K562 (cell line): Measurements from ENCODE around the gene TLN1. TPM values are rescaled to one million over a fixed set of nuclear protein-coding genes. Genes with fewer than 3 reads are reported as not detected.

Experiments used
- ATF3 ChIP-seq, 2 experiments: fragments of 450-650 bp in 1 of 2; sonication (generic) in 1 of 2; formaldehyde crosslinking in 1 of 2; IDR thresholded peaks in 1 of 2; conservative IDR thresholded peaks in 1 of 2; 2 replicates each; pipeline versions ENCODE4 v1.6.1 to v1.8.1; 2016 to 2023; ENCODE audit warnings: mild to moderate bottlenecking in 2 of 2, moderate library complexity in 2 of 2, inconsistent platforms in 1 of 2, missing genetic modification reagents in 1 of 2
- BRD9 ChIP-seq: fragments of 450-650 bp; IDR thresholded peaks from 2 replicates; pipeline ENCODE4 v1.6.1; 2018; ENCODE audit warnings: low read depth; ENCODE audit not compliant: partially characterized antibody
- BRF1 ChIP-seq: IDR thresholded peaks from 3 replicates; pipeline ENCODE4 v1.6.1; 2011; ENCODE audit warnings: borderline replicate concordance, mild to moderate bottlenecking; ENCODE audit not compliant: insufficient read length; ENCODE audit errors: extremely low read depth
- C11orf30 ChIP-seq: fragments of 450-650 bp; IDR thresholded peaks from 2 replicates; pipeline ENCODE4 v1.6.1; 2016; ENCODE audit warnings: low read depth, mild to moderate bottlenecking
- E2F6 ChIP-seq, 2 experiments: IDR thresholded peaks; 2 replicates each; pipeline ENCODE4 v1.6.1; 2011; ENCODE audit warnings: borderline replicate concordance in 1 of 2, control low read depth in 1 of 2, low read depth in 1 of 2, low read length in 1 of 2, mild to moderate bottlenecking in 1 of 2, mixed read lengths in 1 of 2, moderate library complexity in 1 of 2; ENCODE audit not compliant: insufficient read depth in 1 of 2, insufficient read length in 1 of 2, poor library complexity in 1 of 2, severe bottlenecking in 1 of 2; ENCODE audit errors: extremely low read depth in 1 of 2
- ETS1 ChIP-seq: conservative IDR thresholded peaks from 2 replicates; pipeline ENCODE4 v1.6.1; 2011; ENCODE audit warnings: low read depth, mild to moderate bottlenecking, low read length; ENCODE audit not compliant: control insufficient read depth
- ETV5 ChIP-seq: sonication (generic); formaldehyde crosslinking; IDR thresholded peaks from 2 replicates; pipeline ENCODE4 v1.4.0; 2020; ENCODE audit warnings: low read depth, mild to moderate bottlenecking, missing genetic modification reagents
- EWSR1 ChIP-seq: fragments of 450-650 bp; IDR thresholded peaks from 2 replicates; pipeline ENCODE4 v1.6.1; 2018; ENCODE audit warnings: borderline replicate concordance, mild to moderate bottlenecking, low read depth, moderate library complexity; ENCODE audit not compliant: partially characterized antibody
- NFXL1 ChIP-seq: fragments of 450-650 bp; formaldehyde crosslinking; IDR thresholded peaks from 2 replicates; pipeline ENCODE4 v1.4.0; 2021; ENCODE audit warnings: mild to moderate bottlenecking
- RBM17 ChIP-seq: fragments of 200-400 bp; formaldehyde crosslinking; IDR thresholded peaks from 2 replicates; pipeline ENCODE4 v1.6.1; 2017; ENCODE audit warnings: low read depth, mild to moderate bottlenecking, low read length, borderline replicate concordance
- RNF219 ChIP-seq: fragments of 250-450 bp; sonication (Bioruptor Pico); IDR thresholded peaks from 2 replicates; pipeline ENCODE4 v1.5.0; 2022; ENCODE audit warnings: mild to moderate bottlenecking
- TSC22D4 ChIP-seq: fragments of 450-650 bp; IDR thresholded peaks from 2 replicates; pipeline ENCODE4 v1.6.1; 2016; ENCODE audit warnings: missing genetic modification characterization, missing biosample characterization, control low read depth
- ZFPM2 ChIP-seq: fragments of 250-450 bp; sonication (Bioruptor Pico); IDR thresholded peaks from 2 replicates; pipeline ENCODE4 v1.5.1; 2022; ENCODE audit warnings: mild to moderate bottlenecking
- ZNF280A ChIP-seq: fragments of 450-650 bp; IDR thresholded peaks from 2 replicates; pipeline ENCODE4 v1.6.1; 2018; ENCODE audit warnings: mild to moderate bottlenecking, low read depth; ENCODE audit not compliant: partially characterized antibody
- ZNF778 ChIP-seq: fragments of 450-650 bp; formaldehyde crosslinking; IDR thresholded peaks from 2 replicates; pipeline ENCODE4 v1.4.0; 2020; ENCODE audit warnings: mild to moderate bottlenecking, moderate library complexity
- polyA plus RNA-seq, 8 experiments: library from polyadenylated mRNA; depleted of rRNA in 4 of 8; stranded (reverse) in 5 of 8; unstranded in 3 of 8; fragments of >200 nt; fragmentation: Nextera tagmentation in 2 of 8; fragmentation: Illumina TruSeq in 1 of 8; extraction: Ambion mirVana in 2 of 8; extraction: Trizol in 1 of 8; gene quantifications; 2 replicates each; pipeline versions ENCODE4 v1.2.1 to v1.2.3, GENCODE V29; 2011 to 2014; ENCODE audit warnings: inconsistent platforms in 1 of 8, missing spikeins in 1 of 8
- total RNA-seq, 7 experiments: library from RNA; depleted of rRNA in 6 of 7; stranded (reverse); fragments of >200 nt in 6 of 7; fragmentation: Illumina TruSeq in 2 of 7; extraction: Trizol in 2 of 7; gene quantifications; 2 replicates each; pipeline versions ENCODE4 v1.2.1 to v1.2.3, GENCODE V29; 2011 to 2021; ENCODE audit warnings: low replicate concordance in 1 of 7

Gene TLN1
- total and polyA plus RNA-seq, 9 of the 15 experiments (the other 6 are each of a cell fraction or from before 2014, with no cell fraction given), result 3.6 to 240 (median 54.8) TPM

- TF ChIP-seq ATF3 (IDR thresholded peaks at IDR 0.05), result no peak
- TF ChIP-seq ATF3 (CRISPR knock-in tag; conservative IDR thresholded peaks at IDR 0.05), result no peak
- no peak for TF ChIP-seq NFXL1 (CRISPR knock-in tag)
- TF ChIP-seq TSC22D4 (tag), result no peak
- TF ChIP-seq ETS1, result no peak
- TF ChIP-seq RNF219, result no peak
- TF ChIP-seq E2F6 (IDR thresholded peaks at IDR 0.05; ENCODE audit: borderline replicate concordance in 1 of 2, extremely low read depth in 1 of 2, insufficient read depth in 1 of 2, insufficient read length in 1 of 2, low read depth in 1 of 2, low read length in 1 of 2, poor library complexity in 1 of 2, severe bottlenecking in 1 of 2), result no peak
- TF ChIP-seq ETV5, result no peak
- no peak for TF ChIP-seq RBM17
- TF ChIP-seq BRF1, result no peak
- TF ChIP-seq C11orf30, result no peak
- no peak for TF ChIP-seq ZFPM2 (CRISPR knock-in tag)
- no peak for TF ChIP-seq EWSR1
- no peak for TF ChIP-seq BRD9
- TF ChIP-seq ZNF280A, result no peak
- TF ChIP-seq ZNF778 (CRISPR knock-in tag), result no peak
These were observed 2.1 kb downstream of the TLN1 start (continued) for GRCh38 chr9:35729700-35730485.
